Ovary (tissue), 9 donors: ENCODE data around the gene NUP62CL. TPM values are rescaled to one million over a fixed set of nuclear protein-coding genes. Genes with fewer than 3 reads are reported as not detected.

Experiments
- DNase-seq, 5 donors: peaks; one replicate each; pipeline ENCODE4 v3.0.0-alpha.2; 2019 to 2020
- H3K27ac ChIP-seq, 2 donors: fragments of 200-600 bp; one replicate each; pipeline versions ENCODE4 v1.5.1 to v1.8.0; 2019 to 2022
- H3K27me3 ChIP-seq: fragments of 200-600 bp; one replicate; pipeline ENCODE4 v1.8.0; 2022
- H3K36me3 ChIP-seq: fragments of 200-600 bp; sonication (generic); one replicate; pipeline ENCODE4 v1.5.1; 2019
- H3K4me1 ChIP-seq: one replicate; pipeline ENCODE4 v1.8.1; 2013; ENCODE audit warnings: mild to moderate bottlenecking, moderate library complexity; ENCODE audit not compliant: insufficient read depth
- H3K4me3 ChIP-seq: fragments of 200-600 bp; sonication (generic); one replicate; pipeline ENCODE4 v1.5.1; 2017
- H3K9me3 ChIP-seq, 2 donors: fragments of 200-600 bp in 1 of 2; sonication (generic) in 1 of 2; one replicate each; pipeline versions ENCODE4 v1.5.1 to v1.8.1; 2013 to 2019; ENCODE audit warnings: mild to moderate bottlenecking in 1 of 2, moderate library complexity in 1 of 2
- EP300 ChIP-seq: sonication (generic); formaldehyde crosslinking; IDR thresholded peaks from one replicate; pipeline ENCODE4 v1.6.1; 2017; ENCODE audit warnings: antibody characterized with exemption
- POLR2A ChIP-seq: fragments of 450-650 bp; IDR thresholded peaks from one replicate; pipeline ENCODE4 v1.6.1; 2017; ENCODE audit warnings: antibody characterized with exemption, mild to moderate bottlenecking, moderate library complexity
- WGBS, 3 donors: extraction: QIAGEN DNeasy Blood & Tissue Kit in 1 of 3; methylation state at CpG; one replicate each; pipeline versions ENCODE4 v1.1.5 to v1.1.7; 2013 to 2017; 5-methylcytosine and 5-hydroxymethylcytosine counted together
- intact Hi-C, 4 donors: fragments of 100-400 bp; cut with DNase I; formaldehyde crosslinking; loops; one replicate each; pipeline versions ENCODE4 v1.11.0 to v1.15.1; 2022 to 2023
- polyA plus RNA-seq, 2 donors: library from polyadenylated mRNA; stranded (reverse); fragments of 200-250 nt in 1 of 2; fragments of 350-450 nt in 1 of 2; fragmentation: Illumina TruSeq in 1 of 2; extraction: RNeasy Lipid Tissue Mini Kit (QIAGEN cat#74804) in 1 of 2; gene quantifications; one replicate each; pipeline ENCODE4 v1.2.3, GENCODE V29; 2013 to 2014
- small RNA-seq: library from RNA; depleted of rRNA; stranded (forward); fragments of <200 nt; gene quantifications from one replicate; pipeline ENCODE3, GENCODE V24; 2016
- total RNA-seq, 7 donors: library from RNA; depleted of rRNA in 2 of 7; stranded (reverse); fragments of >200 nt in 2 of 7; fragmentation: NEBNext Ultra II Directional in 3 of 7; extraction: Animal tissue kit (Norgen Biotek cat#: 25700) in 3 of 7; gene quantifications; one replicate each; pipeline versions ENCODE4 v1.1.0 to v1.2.4, GENCODE V29; 2016 to 2023
- TF ChIP-seq, protein P1 (sequence below), 3 donors: fragments of 450-650 bp in 2 of 3; fragments of 200-600 bp in 1 of 3; IDR thresholded peaks; one replicate each; pipeline versions ENCODE4 v1.5.1 to v1.8.0; 2016 to 2022; ENCODE audit warnings: antibody characterized with exemption in 3 of 3, mild to moderate bottlenecking in 1 of 3
- donor health status: DM: no; HTN: no; CAD: no; lungs with moderate emphysema.
- donor health status: DM: no; HTN: no; CAD: no.
- donor health status: Bipolar disorder and iron deficiency.
- donor health status: DM: yes; HTN: yes; CAD: no.
- donor health status: DM: no; HTN: no; CAD: no.
- donor health status: DM: yes; HTN: yes; CAD: no.

NUP62CL gene
- total and polyA plus RNA-seq, 9 donors, result 0.42 to 13.7 (median 1.5) TPM

DNA sequence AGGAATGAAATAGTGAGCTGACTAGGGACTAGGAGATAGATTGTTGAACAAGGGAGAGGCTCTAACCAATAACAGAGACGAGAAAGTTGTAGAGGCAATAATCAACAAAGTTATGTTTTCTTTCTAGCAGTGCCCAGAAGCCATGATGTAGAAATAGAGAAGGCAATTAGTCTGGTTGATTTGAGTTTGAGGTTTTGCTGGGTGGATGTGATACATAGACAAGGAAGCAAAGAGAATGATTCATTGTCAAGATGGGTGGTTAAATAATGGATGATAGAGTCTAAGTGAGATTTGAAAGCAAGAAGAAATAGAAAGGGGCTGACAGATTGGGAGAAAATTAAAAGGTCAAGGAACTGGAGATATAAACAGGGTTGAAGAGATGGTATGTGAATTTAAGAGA is 98.8 kb downstream of the NUP62CL start:
- no peaks in the 10 kb centered on the region for H3K27me3 ChIP-seq
- H3K27ac ChIP-seq, result no peak overlapping the region
- TF ChIP-seq POLR2A (no peak), EP300 (no peak)
- TF ChIP-seq, protein P1, sequence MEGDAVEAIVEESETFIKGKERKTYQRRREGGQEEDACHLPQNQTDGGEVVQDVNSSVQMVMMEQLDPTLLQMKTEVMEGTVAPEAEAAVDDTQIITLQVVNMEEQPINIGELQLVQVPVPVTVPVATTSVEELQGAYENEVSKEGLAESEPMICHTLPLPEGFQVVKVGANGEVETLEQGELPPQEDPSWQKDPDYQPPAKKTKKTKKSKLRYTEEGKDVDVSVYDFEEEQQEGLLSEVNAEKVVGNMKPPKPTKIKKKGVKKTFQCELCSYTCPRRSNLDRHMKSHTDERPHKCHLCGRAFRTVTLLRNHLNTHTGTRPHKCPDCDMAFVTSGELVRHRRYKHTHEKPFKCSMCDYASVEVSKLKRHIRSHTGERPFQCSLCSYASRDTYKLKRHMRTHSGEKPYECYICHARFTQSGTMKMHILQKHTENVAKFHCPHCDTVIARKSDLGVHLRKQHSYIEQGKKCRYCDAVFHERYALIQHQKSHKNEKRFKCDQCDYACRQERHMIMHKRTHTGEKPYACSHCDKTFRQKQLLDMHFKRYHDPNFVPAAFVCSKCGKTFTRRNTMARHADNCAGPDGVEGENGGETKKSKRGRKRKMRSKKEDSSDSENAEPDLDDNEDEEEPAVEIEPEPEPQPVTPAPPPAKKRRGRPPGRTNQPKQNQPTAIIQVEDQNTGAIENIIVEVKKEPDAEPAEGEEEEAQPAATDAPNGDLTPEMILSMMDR (IDR thresholded peaks at IDR 0.05), result no peak
- intact Hi-C loops, result no loop called here
- H3K4me1 ChIP-seq, result peaks cover 2% of the 10 kb centered on the region
- WGBS, 3 donors, result 82 to 85% (median 84%) methylated on average over 1 of the region's 1 CpG
- no peaks in the 10 kb centered on the region for H3K36me3 ChIP-seq
- no peak overlapping the region for H3K4me3 ChIP-seq
- DNase-seq, result no peak
- H3K9me3 ChIP-seq, result no peaks in the 10 kb centered on the region

- no peaks in the 10 kb centered on the region for H3K27me3 ChIP-seq
- H3K4me3 ChIP-seq, result no peak overlapping the region
- H3K27ac ChIP-seq, result no peak overlapping the region
- DNase-seq, result no peak
- intact Hi-C loops, result no loop called here
- no peak for TF ChIP-seq POLR2A
- TF ChIP-seq, protein P1 (IDR thresholded peaks at IDR 0.05), result no peak
- no peak for TF ChIP-seq EP300
- 6 to 15% (median 11%) methylated on average over 1 of the region's 1 CpG for whole genome bisulfite sequencing, 3 donors
- H3K9me3 ChIP-seq, result no peaks in the 10 kb centered on the region
- H3K36me3 ChIP-seq, result no peaks in the 10 kb centered on the region
- H3K4me1 ChIP-seq, result peaks cover 2% of the 10 kb centered on the region
Measured at GRCh38 chrX:107102980-107103379, 103.3 kb downstream of the NUP62CL start.

DNA sequence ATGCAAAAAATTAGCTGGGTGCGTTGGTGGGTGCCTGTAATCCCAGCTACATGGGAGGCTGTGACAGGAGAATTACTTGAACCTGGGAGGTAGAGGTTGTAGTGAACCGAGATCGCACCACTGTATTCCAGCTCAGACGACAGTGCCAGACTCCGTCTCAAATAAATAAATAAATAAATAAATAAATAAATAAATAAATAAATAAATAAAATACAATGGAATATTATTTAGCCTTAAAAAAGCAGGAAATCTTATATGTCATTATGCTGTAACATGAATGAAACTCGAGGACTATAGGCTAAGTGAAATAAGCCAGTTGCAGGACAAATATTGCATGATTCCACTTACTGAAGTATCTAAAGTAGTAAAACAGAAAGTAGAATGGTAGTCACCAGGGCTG is 130.1 kb downstream of the NUP62CL start:
- TF ChIP-seq, protein P1 (IDR thresholded peaks at IDR 0.05), result no peak
- TF ChIP-seq EP300 (no peak), POLR2A (no peak)
- intact Hi-C loops, result no loop called here
- H3K4me3 ChIP-seq, result no peak overlapping the region
- no peak overlapping the region for H3K27ac ChIP-seq
- H3K27me3 ChIP-seq, result no peaks in the 10 kb centered on the region
- WGBS, 3 donors, result 87 to 90% (median 90%) methylated on average over 6 of the region's 6 CpGs
- no peak for DNase-seq
- peaks cover 0 to 3% of the 10 kb centered on the region in 2 donors for H3K9me3 ChIP-seq
- H3K4me1 ChIP-seq, result no peaks in the 10 kb centered on the region
- H3K36me3 ChIP-seq, result no peaks in the 10 kb centered on the region

Small RNA genes lying within 50 kb of the gene (small RNA-seq; reads per million reads assigned to genes)
- not detected for gene RF00019

Other genes with a start within 250 kb of the NUP62CL start
- gene MORC4, start 206.2 kb downstream of the NUP62CL start, total RNA-seq, result 10 to 100 TPM; 15.4 to 26.4 (median 19.4) TPM
- 10 to 100 TPM in 1 of 2 donors, 1 to 10 TPM in 1; 9.6 to 25.9 TPM for gene MORC4, start 206.2 kb downstream of the NUP62CL start, polyA plus RNA-seq
- gene RBM41, start 87.6 kb downstream of the NUP62CL start, total RNA-seq, result 10 to 100 TPM; 10.8 to 13.6 (median 12.1) TPM
- 1 to 10 TPM; 5.4 to 7.5 TPM for gene RBM41, start 87.6 kb downstream of the NUP62CL start, polyA plus RNA-seq
- gene DNAAF6, start 178 bp upstream of the NUP62CL start, total RNA-seq, result 1 to 10 TPM in 1 of 7 donors, under 1 TPM in 2, not detected in 4; 0.20 to 1.1 (median 0.25) TPM
- gene DNAAF6, start 178 bp upstream of the NUP62CL start, polyA plus RNA-seq, result not detected
- gene FRMPD3, start 243.2 kb upstream of the NUP62CL start, total RNA-seq, result 1 to 10 TPM in 4 of 7 donors, under 1 TPM in 3; 0.70 to 8.2 (median 4.1) TPM
- gene FRMPD3, start 243.2 kb upstream of the NUP62CL start, polyA plus RNA-seq, result 1 to 10 TPM; 1.3 to 1.8 TPM